B cell (primary cell): ENCODE data around the gene CPEB3.

Experiments used
- CTCF ChIP-seq: fragments of 200-600 bp; IDR thresholded peaks from one replicate; pipeline ENCODE4 v1.8.0; 2022; ENCODE audit warnings: antibody characterized with exemption, mild to moderate bottlenecking
- EZH2 ChIP-seq: IDR thresholded peaks from 2 replicates; pipeline ENCODE4 v1.6.1; 2012; ENCODE audit warnings: borderline replicate concordance, low read depth, mild to moderate bottlenecking, moderate library complexity, low read length; ENCODE audit not compliant: insufficient read depth, poor library complexity, severe bottlenecking

GRCh38 chr10:92213049-92213448, 77.8 kb downstream of the CPEB3 start:
- no peak for TF ChIP-seq CTCF
- TF ChIP-seq EZH2, result no peak
